Panc1 (cell line): ENCODE data around the gene GNAZ. TPM values are rescaled to one million over a fixed set of nuclear protein-coding genes. Genes with fewer than 3 reads are reported as not detected.

Experiments
- ATAC-seq: fragments of 200-7000 bp; cut with Tn5 transposase; 2 replicates; pipeline ENCODE4 v1.9.1; 2020; ENCODE audit warnings: mild to moderate bottlenecking, moderate library complexity
- BruUV-seq: library from RNA; stranded (reverse); fragments of 400-500 nt; replicated peaks from 2 replicates; lab custom pipeline; 2021; lab: Mats Ljungman, UMichigan
- CTCF ChIA-PET: fragments of 300-600 bp; sonication (Branson Sonifier 250); formaldehyde crosslinking; loops from one replicate; lab custom pipeline; 2022; ENCODE audit warnings: antibody characterized with exemption; lab: Charles Lee
- POLR2A ChIA-PET: fragments of 300-600 bp; sonication (Branson Sonifier 250); formaldehyde crosslinking; loops from one replicate; lab custom pipeline; 2022; ENCODE audit warnings: antibody characterized with exemption; lab: Charles Lee
- DNase-seq: peaks from one replicate; pipeline ENCODE4 v3.0.0-alpha.2; 2010; ENCODE audit warnings: low read depth, low spot score
- H3K27ac ChIP-seq: 2 replicates; pipeline ENCODE4 v1.5.1; 2011; ENCODE audit warnings: mild to moderate bottlenecking, low read length, inconsistent platforms
- H3K27me3 ChIP-seq: fragments of 200-500 bp; sonication (Bioruptor generic); 2 replicates; pipeline ENCODE4 v1.6.0; 2014; ENCODE audit warnings: low read length, inconsistent platforms; ENCODE audit not compliant: control insufficient read depth, insufficient read depth
- H3K36me3 ChIP-seq: fragments of 200-500 bp; sonication (Bioruptor generic); 2 replicates; pipeline ENCODE4 v1.5.1; 2014; ENCODE audit warnings: inconsistent platforms, mild to moderate bottlenecking, low read length, moderate library complexity; ENCODE audit not compliant: control insufficient read depth, insufficient read depth
- H3K4me1 ChIP-seq: 2 replicates; pipeline ENCODE4 v1.5.1; 2011; ENCODE audit warnings: inconsistent platforms, mild to moderate bottlenecking, low read length, moderate library complexity; ENCODE audit not compliant: control insufficient read depth, insufficient read depth
- H3K4me3 ChIP-seq, 2 experiments: 2 replicates each; pipeline ENCODE4 v1.5.1; 2011 to 2012; ENCODE audit warnings: low read depth in 2 of 2, low read length in 2 of 2, mild to moderate bottlenecking in 2 of 2, inconsistent platforms in 1 of 2, moderate library complexity in 1 of 2
- H3K9me3 ChIP-seq: fragments of 200-500 bp; sonication (Bioruptor generic); 2 replicates; pipeline ENCODE4 v1.5.1; 2014; ENCODE audit warnings: low read depth, mild to moderate bottlenecking, inconsistent platforms, low read length, moderate library complexity; ENCODE audit not compliant: control insufficient read depth, insufficient read depth
- CTCF ChIP-seq: fragments of 450-650 bp; IDR thresholded peaks from 2 replicates; pipeline ENCODE4 v1.5.1; 2017; ENCODE audit warnings: mild to moderate bottlenecking
- POLR2AphosphoS5 ChIP-seq: IDR thresholded peaks from 2 replicates; pipeline ENCODE4 v1.6.1; 2012; ENCODE audit warnings: mild to moderate bottlenecking, low read depth, low read length, moderate library complexity
- REST ChIP-seq, 2 experiments: IDR thresholded peaks; 2 replicates each; pipeline ENCODE4 v1.6.1; 2011 to 2012; ENCODE audit warnings: low read depth in 2 of 2, control low read depth in 1 of 2, low read length in 1 of 2, mild to moderate bottlenecking in 1 of 2, moderate library complexity in 1 of 2; ENCODE audit not compliant: insufficient read depth in 1 of 2
- SIN3A ChIP-seq: IDR thresholded peaks from 2 replicates; pipeline ENCODE4 v1.6.1; 2012; ENCODE audit warnings: low read depth, mild to moderate bottlenecking, low read length, moderate library complexity, borderline replicate concordance; ENCODE audit not compliant: insufficient read depth
- TCF7L2 ChIP-seq: IDR thresholded peaks from 2 replicates; pipeline ENCODE4 v1.6.1; 2011; ENCODE audit warnings: mild to moderate bottlenecking, low read depth, low read length, inconsistent platforms
- in situ Hi-C: cut with HindIII; loops from 2 replicates; pipeline ENCODE4 v1.10.0; 2016; ENCODE audit warnings: low sequenced_read_pairs, low pct_unique_long_range_greater_than_20kb
- intact Hi-C: fragments of 100-400 bp; cut with micrococcal nuclease; formaldehyde crosslinking; loops from one replicate; pipeline ENCODE4 v1.10.0; 2022; ENCODE audit not compliant: unreplicated experiment
- total RNA-seq: library from RNA; stranded (reverse); gene quantifications from one replicate; pipeline ENCODE4 v1.2.1, GENCODE V29; 2021; ENCODE audit not compliant: unreplicated experiment

Gene GNAZ
- total RNA-seq, 1 experiment from 2014 or later = 11.9 TPM

GRCh38 chr22:23044570-23044969 lies 25.7 kb upstream of the GNAZ start:
- H3K4me3 ChIP-seq = no peak overlapping the region
- in situ Hi-C loops = no loop called here
- 0 out of 2 replicates have a peak, but pooled peaks cover 3% of the 10 kb centered on the region for H3K27me3 ChIP-seq
- no peak for ATAC-seq
- no peaks in the 10 kb centered on the region for H3K4me1 ChIP-seq
- H3K27ac ChIP-seq = no peak overlapping the region
- BruUV-seq = no TSS peak
- no peak for TF ChIP-seq SIN3A
- no peak for TF ChIP-seq CTCF
- no peak for TF ChIP-seq POLR2AphosphoS5
- TF ChIP-seq TCF7L2 = no peak
- no peak for TF ChIP-seq REST (IDR thresholded peaks at IDR 0.05; ENCODE audit: insufficient read depth in 1 of 2, low read depth in 2 of 2, low read length in 1 of 2)
- no peak for DNase-seq
- CTCF ChIA-PET = no interaction called here
- POLR2A ChIA-PET = no interaction called here
- no peaks in the 10 kb centered on the region for H3K36me3 ChIP-seq
- intact Hi-C loops = no loop called here
- no peaks in the 10 kb centered on the region for H3K9me3 ChIP-seq

- ChIA-PET CTCF (no interaction called here), POLR2A (no interaction called here)
- Histone ChIP-seq H3K27me3 (0 out of 2 replicates have a peak, but pooled peaks cover 3% of the 10 kb centered on the region), H3K27ac (no peak overlapping the region), H3K36me3 (no peaks in the 10 kb centered on the region), H3K4me1 (no peaks in the 10 kb centered on the region), H3K4me3 (no peak overlapping the region), H3K9me3 (no peaks in the 10 kb centered on the region)
- BruUV-seq = no TSS peak
- ATAC-seq (no peak), DNase-seq (no peak)
- in situ Hi-C loops = no loop called here
- TF ChIP-seq SIN3A (no peak), REST (IDR thresholded peaks at IDR 0.05; ENCODE audit: insufficient read depth in 1 of 2, low read depth in 2 of 2, low read length in 1 of 2) (no peak), CTCF (no peak), POLR2AphosphoS5 (no peak), TCF7L2 (no peak)
- intact Hi-C loops = no loop called here
These were observed 24.9 kb upstream of the GNAZ start for GRCh38 chr22:23045461-23045860.
